GM12878 (cell line): ENCODE measurements around the gene USP10. TPM values are rescaled to one million over a fixed set of nuclear protein-coding genes. Genes with fewer than 3 reads are reported as not detected.

ENCODE experiments used
- ATAC-seq: fragments of 200-7000 bp; cut with Tn5 transposase; 3 replicates; pipeline ENCODE4 v1.9.1; 2020; ENCODE audit warnings: mild to moderate bottlenecking, moderate library complexity
- BruUV-seq: library from RNA; stranded (reverse); fragments of 400-500 nt; replicated peaks from 2 replicates; lab custom pipeline; 2021; lab: Mats Ljungman, UMichigan
- CTCF ChIA-PET: fragments of 300-600 bp; sonication (Branson Sonifier 250); formaldehyde crosslinking; extraction: SDS; loops from one replicate; lab custom pipeline; 2021; ENCODE audit warnings: inconsistent platforms; lab: Yijun Ruan, JAX
- POLR2A ChIA-PET: fragments of 350-600 bp; formaldehyde crosslinking; extraction: SDS; loops from one replicate; lab custom pipeline; 2021; ENCODE audit warnings: inconsistent platforms; lab: Charles Lee
- RAD21 ChIA-PET: fragments of 300-600 bp; sonication (Branson Sonifier 250); formaldehyde crosslinking; loops from one replicate; lab custom pipeline; 2023; ENCODE audit warnings: antibody characterized with exemption; ENCODE audit not compliant: unreplicated experiment; lab: Charles Lee
- SMC1A ChIA-PET: fragments of 300-600 bp; sonication (Branson Sonifier 250); formaldehyde crosslinking; loops from one replicate; lab custom pipeline; 2023; ENCODE audit not compliant: unreplicated experiment, uncharacterized antibody; lab: Charles Lee
- DNase-seq: peaks from one replicate; pipeline ENCODE4 v3.0.0-alpha.2; 2011; ENCODE audit warnings: low read depth, low spot score
- FAIRE-seq: peaks from 3 replicates; lab custom pipeline; 2011; peaks lifted over from hg19 to GRCh38; lab: Jason Lieb, UNC
- H2AFZ ChIP-seq: 2 replicates; pipeline ENCODE4 v1.6.0; 2011; ENCODE audit warnings: low read depth, low read length, control low read depth; ENCODE audit not compliant: control insufficient read depth
- H3K27ac ChIP-seq: 2 replicates; pipeline ENCODE4 v1.5.1; 2011; ENCODE audit warnings: control low read depth; ENCODE audit not compliant: control insufficient read depth, insufficient read depth
- H3K27me3 ChIP-seq, 2 experiments: replicated peaks in 1 of 2; 2 replicates each; pipeline versions ENCODE4 v1.6.0 to v1.6.1; 2011; ENCODE audit warnings: low read length in 1 of 2; ENCODE audit not compliant: control insufficient read depth in 2 of 2, insufficient read depth in 2 of 2
- H3K36me3 ChIP-seq, 2 experiments: 2 replicates each; pipeline ENCODE4 v1.5.1; 2011; ENCODE audit warnings: low read length in 1 of 2; ENCODE audit not compliant: control insufficient read depth in 2 of 2, insufficient read depth in 2 of 2
- H3K4me1 ChIP-seq: 2 replicates; pipeline ENCODE4 v1.6.1; 2011; ENCODE audit warnings: mild to moderate bottlenecking, low read length, moderate library complexity, mixed read lengths; ENCODE audit not compliant: control insufficient read depth, insufficient read depth
- H3K4me2 ChIP-seq: 2 replicates; pipeline ENCODE4 v1.6.0; 2011; ENCODE audit warnings: control low read depth; ENCODE audit not compliant: control insufficient read depth, insufficient read depth
- H3K4me3 ChIP-seq: fragments of 200-600 bp; sonication (generic); 2 replicates; pipeline ENCODE4 v1.5.1; 2016
- H3K79me2 ChIP-seq: 2 replicates; pipeline ENCODE4 v1.6.0; 2011; ENCODE audit warnings: low read length; ENCODE audit not compliant: control insufficient read depth, insufficient read depth
- H3K9ac ChIP-seq: 2 replicates; pipeline ENCODE4 v1.8.0; 2011; ENCODE audit warnings: low read length, control low read depth, mixed read lengths; ENCODE audit not compliant: control insufficient read depth, insufficient read depth
- H3K9me3 ChIP-seq: replicated peaks from 3 replicates; pipeline ENCODE4 v1.5.1; 2011; ENCODE audit warnings: mild to moderate bottlenecking, low read length; ENCODE audit not compliant: control insufficient read depth, insufficient read depth
- H4K20me1 ChIP-seq: 2 replicates; pipeline ENCODE4 v1.6.0; 2011; ENCODE audit not compliant: control insufficient read depth, insufficient read depth
- ATF3 ChIP-seq: IDR thresholded peaks from 2 replicates; pipeline ENCODE4 v1.6.1; 2011; ENCODE audit warnings: low read depth, mild to moderate bottlenecking, low read length, moderate library complexity, borderline replicate concordance; ENCODE audit errors: extremely low read depth
- NR2C2 ChIP-seq: IDR thresholded peaks from 2 replicates; pipeline ENCODE4 v1.6.1; 2011; ENCODE audit warnings: borderline replicate concordance, low read depth; ENCODE audit not compliant: control insufficient read depth, insufficient read length
- SREBF1 ChIP-seq: IDR thresholded peaks from 2 replicates; pipeline ENCODE4 v1.6.1; 2012; ENCODE audit warnings: mild to moderate bottlenecking, low read length
- WGBS: methylation state at CpG from one replicate; pipeline ENCODE4 v1.1.6; 2016; ENCODE audit warnings: low lambda C conversion rate; ENCODE audit not compliant: insufficient replicate concordance, insufficient coverage; ENCODE audit errors: missing lambda C conversion rate; 5-methylcytosine and 5-hydroxymethylcytosine counted together
- in situ Hi-C: fragments of 300-500 bp; cut with MboI; formaldehyde crosslinking; loops from 9 replicates; pipeline ENCODE4 v1.14.3; 2018; ENCODE audit warnings: mixed read lengths
- intact Hi-C: fragments of 100-400 bp; cut with micrococcal nuclease; formaldehyde crosslinking; loops from one replicate; pipeline ENCODE4 v1.14.2; 2022; ENCODE audit not compliant: unreplicated experiment
- polyA plus RNA-seq, 11 experiments: library from polyadenylated mRNA; depleted of rRNA in 4 of 11; unstranded in 6 of 11; stranded (reverse) in 5 of 11; fragments of >200 nt; fragmentation: Nextera tagmentation in 4 of 11; fragmentation: Illumina TruSeq in 1 of 11; extraction: Ambion mirVana in 4 of 11; extraction: Trizol in 1 of 11; gene quantifications; 1 replicate in 1 of 11; 2 replicates in 10 of 11; pipeline versions ENCODE4 v1.2.1 to v1.2.3, GENCODE V29; 2011 to 2016; ENCODE audit warnings: inconsistent platforms in 2 of 11, missing spikeins in 2 of 11, low read depth in 1 of 11
- total RNA-seq, 4 experiments: library from RNA; depleted of rRNA in 3 of 4; stranded (reverse); fragments of >200 nt in 3 of 4; fragmentation: Illumina TruSeq in 1 of 4; extraction: Trizol in 1 of 4; gene quantifications; 2 replicates each; pipeline versions ENCODE4 v1.2.1 to v1.2.3, GENCODE V29; 2013 to 2021

The USP10 gene
- total and polyA plus RNA-seq, 10 of the 15 experiments (the other 5 are each of a cell fraction or from before 2014, with no cell fraction given): 46.1 to 160 (median 105) TPM

- ChIA-PET POLR2A (interaction anchor here (1.4 to 2.6 kb wide), 2 partner anchors 7 to 12 kb away, joined by 5 to 8 read pairs; no protein-coding TSS in a partner anchor), CTCF (interaction anchor here (0.7 to 9.6 kb wide), 37 partner anchors 11 to 515 kb away, joined by 3 to 239 read pairs (median 7); partner anchors contain the start of gene KLHL36), RAD21 (interaction anchor here (0.8 to 5.3 kb wide), 11 partner anchors 8 to 234 kb away, joined by 3 to 52 read pairs (median 12); no protein-coding TSS in a partner anchor), SMC1A (interaction anchor here (1.0 to 12.2 kb wide), 21 partner anchors 7 to 461 kb away, joined by 3 to 129 read pairs (median 6); no protein-coding TSS in a partner anchor)
- Histone ChIP-seq H4K20me1 (no peaks in the 10 kb centered on the region), H3K4me1 (peaks cover 18% of the 10 kb centered on the region), H3K9ac (no peak overlapping the region), H3K79me2 (peaks cover 78% of the 10 kb centered on the region), H3K27ac (no peak overlapping the region; the same call in 1 of the 2 replicates), H3K9me3 (no peaks in the 10 kb centered on the region; the same call in 2 of the 3 replicates), H2AFZ (no peak overlapping the region), H3K4me3 (no peak overlapping the region), H3K4me2 (no peak overlapping the region), H3K36me3 (peaks cover 23 to 41% of the 10 kb centered on the region in 2 experiments), H3K27me3 (no peaks in the 10 kb centered on the region)
- no TSS peak for BruUV-seq
- WGBS: 52% methylated on average over 12 of the region's 12 CpGs
- TF ChIP-seq SREBF1 (no peak), ATF3 (no peak), NR2C2 (peak; percentile 7)
- DNase-seq (no peak), ATAC-seq (0 out of 3 replicates have a peak, but pooled peaks have one; percentile 6), FAIRE-seq (no peak)
- in situ Hi-C loops (no loop called here), intact Hi-C loops (loop anchor here (1.0 kb wide), 2 partner anchors 65 to 114 kb away; no protein-coding TSS in a partner anchor)
Observed at GRCh38 chr16:84737192-84738011, 37.6 kb downstream of the USP10 start.
